ENCODE data around the gene TEX44.

DNA sequence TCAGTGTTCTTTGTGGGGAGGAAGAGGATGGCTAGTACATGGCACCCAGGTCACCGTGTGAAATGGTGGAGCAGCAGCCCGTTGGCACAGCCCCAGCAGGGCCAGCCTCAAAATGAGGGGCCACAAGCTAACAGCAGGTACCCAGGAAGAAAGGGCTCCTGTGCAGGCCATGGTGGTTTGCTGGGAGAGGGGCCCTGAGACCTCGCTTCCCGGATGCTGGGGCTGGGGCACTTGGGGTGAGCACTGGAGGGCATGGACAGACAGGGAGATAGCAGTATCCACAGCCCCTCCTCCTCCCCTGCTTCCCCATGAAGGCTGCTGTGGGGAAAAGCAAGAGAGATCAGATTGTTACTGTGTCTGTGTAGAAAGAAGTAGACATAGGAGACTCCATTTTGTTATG is 16.2 kb upstream of the TEX44 start:
- TF ChIP-seq, protein P1, sequence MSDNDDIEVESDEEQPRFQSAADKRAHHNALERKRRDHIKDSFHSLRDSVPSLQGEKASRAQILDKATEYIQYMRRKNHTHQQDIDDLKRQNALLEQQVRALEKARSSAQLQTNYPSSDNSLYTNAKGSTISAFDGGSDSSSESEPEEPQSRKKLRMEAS (IDR thresholded peaks at IDR 0.05) = no peak
- TF ChIP-seq, protein P2, sequence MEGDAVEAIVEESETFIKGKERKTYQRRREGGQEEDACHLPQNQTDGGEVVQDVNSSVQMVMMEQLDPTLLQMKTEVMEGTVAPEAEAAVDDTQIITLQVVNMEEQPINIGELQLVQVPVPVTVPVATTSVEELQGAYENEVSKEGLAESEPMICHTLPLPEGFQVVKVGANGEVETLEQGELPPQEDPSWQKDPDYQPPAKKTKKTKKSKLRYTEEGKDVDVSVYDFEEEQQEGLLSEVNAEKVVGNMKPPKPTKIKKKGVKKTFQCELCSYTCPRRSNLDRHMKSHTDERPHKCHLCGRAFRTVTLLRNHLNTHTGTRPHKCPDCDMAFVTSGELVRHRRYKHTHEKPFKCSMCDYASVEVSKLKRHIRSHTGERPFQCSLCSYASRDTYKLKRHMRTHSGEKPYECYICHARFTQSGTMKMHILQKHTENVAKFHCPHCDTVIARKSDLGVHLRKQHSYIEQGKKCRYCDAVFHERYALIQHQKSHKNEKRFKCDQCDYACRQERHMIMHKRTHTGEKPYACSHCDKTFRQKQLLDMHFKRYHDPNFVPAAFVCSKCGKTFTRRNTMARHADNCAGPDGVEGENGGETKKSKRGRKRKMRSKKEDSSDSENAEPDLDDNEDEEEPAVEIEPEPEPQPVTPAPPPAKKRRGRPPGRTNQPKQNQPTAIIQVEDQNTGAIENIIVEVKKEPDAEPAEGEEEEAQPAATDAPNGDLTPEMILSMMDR (CRISPR knock-in tag; IDR thresholded peaks at IDR 0.05) = no peak
- TF ChIP-seq, protein P3, sequence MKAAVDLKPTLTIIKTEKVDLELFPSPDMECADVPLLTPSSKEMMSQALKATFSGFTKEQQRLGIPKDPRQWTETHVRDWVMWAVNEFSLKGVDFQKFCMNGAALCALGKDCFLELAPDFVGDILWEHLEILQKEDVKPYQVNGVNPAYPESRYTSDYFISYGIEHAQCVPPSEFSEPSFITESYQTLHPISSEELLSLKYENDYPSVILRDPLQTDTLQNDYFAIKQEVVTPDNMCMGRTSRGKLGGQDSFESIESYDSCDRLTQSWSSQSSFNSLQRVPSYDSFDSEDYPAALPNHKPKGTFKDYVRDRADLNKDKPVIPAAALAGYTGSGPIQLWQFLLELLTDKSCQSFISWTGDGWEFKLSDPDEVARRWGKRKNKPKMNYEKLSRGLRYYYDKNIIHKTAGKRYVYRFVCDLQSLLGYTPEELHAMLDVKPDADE (CRISPR knock-in tag; IDR thresholded peaks at IDR 0.05) = no peak
- TF ChIP-seq ZSCAN25 (CRISPR knock-in tag; IDR thresholded peaks at IDR 0.05) (no peak), TAF1 (CRISPR knock-in tag; IDR thresholded peaks at IDR 0.05) (no peak), ZNF772 (CRISPR knock-in tag; IDR thresholded peaks at IDR 0.05) (no peak), HMGA1 (CRISPR knock-in tag; conservative IDR thresholded peaks at IDR 0.05) (no peak), MYC (CRISPR knock-in tag; IDR thresholded peaks at IDR 0.05; ENCODE audit: borderline replicate concordance) (no peak), ZNF746 (CRISPR knock-in tag; IDR thresholded peaks at IDR 0.05) (no peak)
- TF ChIP-seq, protein P4, sequence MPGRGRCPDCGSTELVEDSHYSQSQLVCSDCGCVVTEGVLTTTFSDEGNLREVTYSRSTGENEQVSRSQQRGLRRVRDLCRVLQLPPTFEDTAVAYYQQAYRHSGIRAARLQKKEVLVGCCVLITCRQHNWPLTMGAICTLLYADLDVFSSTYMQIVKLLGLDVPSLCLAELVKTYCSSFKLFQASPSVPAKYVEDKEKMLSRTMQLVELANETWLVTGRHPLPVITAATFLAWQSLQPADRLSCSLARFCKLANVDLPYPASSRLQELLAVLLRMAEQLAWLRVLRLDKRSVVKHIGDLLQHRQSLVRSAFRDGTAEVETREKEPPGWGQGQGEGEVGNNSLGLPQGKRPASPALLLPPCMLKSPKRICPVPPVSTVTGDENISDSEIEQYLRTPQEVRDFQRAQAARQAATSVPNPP (CRISPR knock-in tag; IDR thresholded peaks at IDR 0.05) = no peak
